ENCODE measurements around the gene CELSR1. TPM values are rescaled to one million over a fixed set of nuclear protein-coding genes. Genes with fewer than 3 reads are reported as not detected.

The CELSR1 gene
- total and polyA plus RNA-seq, 2 of the 13 experiments (the other 11 are each of a cell fraction or from before 2014, with no cell fraction given) = 0.78 to 1.8 TPM

DNA sequence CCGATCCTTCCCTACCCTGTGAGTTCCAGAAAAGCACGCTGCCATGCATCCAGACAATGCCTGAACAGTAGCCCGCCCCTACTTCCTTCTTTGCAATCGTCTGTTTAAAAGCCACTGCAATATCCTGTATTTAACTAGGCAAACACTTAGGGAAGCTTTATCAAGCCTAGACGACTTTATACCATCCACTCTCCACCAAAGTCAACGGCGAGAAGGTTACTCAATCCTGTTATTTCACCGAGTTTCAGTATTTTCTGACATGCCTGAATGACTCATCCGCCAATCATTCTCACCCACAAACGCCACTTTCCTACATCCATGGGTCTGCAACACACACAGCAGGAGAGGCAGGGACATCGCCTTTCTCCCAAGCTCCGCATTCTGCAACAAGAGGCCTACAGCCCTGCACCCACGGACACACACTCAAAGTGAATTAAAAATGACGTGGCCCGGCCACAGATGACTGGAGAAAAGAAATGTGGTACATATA lies 9.3 kb downstream of the CELSR1 start:
- no TSS peak for BruUV-seq (replicated peaks)
- FAIRE-seq (peak; percentile 90), ATAC-seq (peak; percentile 85), DNase-seq (ENCODE audit: low spot score) (peak; percentile 95)
- peak overlapping the region; percentile 36 for H3K4me2 ChIP-seq (ENCODE audit: low read depth, low read length)
- H3K9me3 ChIP-seq (ENCODE audit: low read length) = no peaks in the 10 kb centered on the region
- intact Hi-C loops (cut with micrococcal nuclease; ENCODE audit: unreplicated experiment) = no loop called here
- H3K4me1 ChIP-seq (ENCODE audit: insufficient read depth, low read length) = peaks cover 32% of the 10 kb centered on the region
- CTCF ChIA-PET (ENCODE audit: low intra/inter-chr PET ratio, low total read pairs) = no interaction called here
- H3K27me3 ChIP-seq (ENCODE audit: control insufficient read depth in 1 of 2, insufficient read depth in 2 of 2, low read length in 2 of 2) = peaks cover 4 to 44% of the 10 kb centered on the region in 2 experiments; a peak in 4 of 5 replicates
- H4K20me1 ChIP-seq (ENCODE audit: insufficient read depth, low read length) = no peaks in the 10 kb centered on the region
- no peaks in the 10 kb centered on the region for H3K36me3 ChIP-seq (replicated peaks in 1 of 2; ENCODE audit: control insufficient read depth in 1 of 2, insufficient read depth in 2 of 2, low read length in 2 of 2)
- in situ Hi-C loops (cut with HindIII; ENCODE audit: extremely low pct_ligation_motif_present, low pct_unique_long_range_greater_than_20kb) = loop anchor here (25.0 kb wide), 1 partner anchor 391 kb away; no protein-coding TSS in a partner anchor
- H3K4me3 ChIP-seq (replicated peaks in 1 of 3; ENCODE audit: insufficient read depth in 1 of 3, low read depth in 2 of 3, low read length in 3 of 3) = no peak overlapping the region
- no peak overlapping the region for H3K9ac ChIP-seq (ENCODE audit: insufficient read depth, low read depth, low read length)
- H3K79me2 ChIP-seq (ENCODE audit: insufficient read depth, low read length) = no peaks in the 10 kb centered on the region
- H2AFZ ChIP-seq (ENCODE audit: low read length) = no peak overlapping the region
- no peak overlapping the region for H3K27ac ChIP-seq (ENCODE audit: extremely low read length, insufficient read depth, low read length)
- POLR2A ChIA-PET = interaction anchor here (1.0 to 1.8 kb wide), 3 partner anchors 10 to 150 kb away, joined by 3 to 8 read pairs (median 5); no protein-coding TSS in a partner anchor
- 2% methylated on average over 15 of the region's 15 CpGs for WGBS (ENCODE audit: low lambda C conversion rate)
- TF ChIP-seq, protein P1, sequence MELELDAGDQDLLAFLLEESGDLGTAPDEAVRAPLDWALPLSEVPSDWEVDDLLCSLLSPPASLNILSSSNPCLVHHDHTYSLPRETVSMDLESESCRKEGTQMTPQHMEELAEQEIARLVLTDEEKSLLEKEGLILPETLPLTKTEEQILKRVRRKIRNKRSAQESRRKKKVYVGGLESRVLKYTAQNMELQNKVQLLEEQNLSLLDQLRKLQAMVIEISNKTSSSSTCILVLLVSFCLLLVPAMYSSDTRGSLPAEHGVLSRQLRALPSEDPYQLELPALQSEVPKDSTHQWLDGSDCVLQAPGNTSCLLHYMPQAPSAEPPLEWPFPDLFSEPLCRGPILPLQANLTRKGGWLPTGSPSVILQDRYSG (CRISPR knock-in tag; IDR thresholded peaks at IDR 0.05) = 0 out of 2 replicates have a peak, but pooled peaks have one; percentile 28
- TF ChIP-seq SAP130 (CRISPR knock-in tag; IDR thresholded peaks at IDR 0.05; ENCODE audit: low read depth) (peak; percentile 65), ZNF777 (CRISPR knock-in tag; IDR thresholded peaks at IDR 0.05) (0 out of 2 replicates have a peak, but pooled peaks have one; percentile 42), SP5 (CRISPR knock-in tag; IDR thresholded peaks at IDR 0.05; ENCODE audit: borderline replicate concordance, low read depth) (peak; percentile 71), SETDB1 (CRISPR knock-in tag; IDR thresholded peaks at IDR 0.05; ENCODE audit: borderline replicate concordance) (no peak), JUND (CRISPR knock-in tag; IDR thresholded peaks at IDR 0.05) (peak; percentile 95), BCL6 (CRISPR knock-in tag; IDR thresholded peaks at IDR 0.05) (peak; percentile 81), FOXA3 (CRISPR knock-in tag; IDR thresholded peaks at IDR 0.05) (peak; percentile 92), ZNF12 (CRISPR knock-in tag; IDR thresholded peaks at IDR 0.05) (peak; percentile 47; the same call in 1 of the 2 replicates)
- TF ChIP-seq, protein P2, sequence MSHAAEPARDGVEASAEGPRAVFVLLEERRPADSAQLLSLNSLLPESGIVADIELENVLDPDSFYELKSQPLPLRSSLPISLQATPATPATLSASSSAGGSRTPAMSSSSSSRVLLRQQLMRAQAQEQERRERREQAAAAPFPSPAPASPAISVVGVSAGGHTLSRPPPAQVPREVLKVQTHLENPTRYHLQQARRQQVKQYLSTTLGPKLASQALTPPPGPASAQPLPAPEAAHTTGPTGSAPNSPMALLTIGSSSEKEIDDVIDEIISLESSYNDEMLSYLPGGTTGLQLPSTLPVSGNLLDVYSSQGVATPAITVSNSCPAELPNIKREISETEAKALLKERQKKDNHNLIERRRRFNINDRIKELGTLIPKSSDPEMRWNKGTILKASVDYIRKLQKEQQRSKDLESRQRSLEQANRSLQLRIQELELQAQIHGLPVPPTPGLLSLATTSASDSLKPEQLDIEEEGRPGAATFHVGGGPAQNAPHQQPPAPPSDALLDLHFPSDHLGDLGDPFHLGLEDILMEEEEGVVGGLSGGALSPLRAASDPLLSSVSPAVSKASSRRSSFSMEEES (CRISPR knock-in tag; IDR thresholded peaks at IDR 0.05) = peak; percentile 48; the same call in 1 of the 2 replicates
- TF ChIP-seq, protein P3, sequence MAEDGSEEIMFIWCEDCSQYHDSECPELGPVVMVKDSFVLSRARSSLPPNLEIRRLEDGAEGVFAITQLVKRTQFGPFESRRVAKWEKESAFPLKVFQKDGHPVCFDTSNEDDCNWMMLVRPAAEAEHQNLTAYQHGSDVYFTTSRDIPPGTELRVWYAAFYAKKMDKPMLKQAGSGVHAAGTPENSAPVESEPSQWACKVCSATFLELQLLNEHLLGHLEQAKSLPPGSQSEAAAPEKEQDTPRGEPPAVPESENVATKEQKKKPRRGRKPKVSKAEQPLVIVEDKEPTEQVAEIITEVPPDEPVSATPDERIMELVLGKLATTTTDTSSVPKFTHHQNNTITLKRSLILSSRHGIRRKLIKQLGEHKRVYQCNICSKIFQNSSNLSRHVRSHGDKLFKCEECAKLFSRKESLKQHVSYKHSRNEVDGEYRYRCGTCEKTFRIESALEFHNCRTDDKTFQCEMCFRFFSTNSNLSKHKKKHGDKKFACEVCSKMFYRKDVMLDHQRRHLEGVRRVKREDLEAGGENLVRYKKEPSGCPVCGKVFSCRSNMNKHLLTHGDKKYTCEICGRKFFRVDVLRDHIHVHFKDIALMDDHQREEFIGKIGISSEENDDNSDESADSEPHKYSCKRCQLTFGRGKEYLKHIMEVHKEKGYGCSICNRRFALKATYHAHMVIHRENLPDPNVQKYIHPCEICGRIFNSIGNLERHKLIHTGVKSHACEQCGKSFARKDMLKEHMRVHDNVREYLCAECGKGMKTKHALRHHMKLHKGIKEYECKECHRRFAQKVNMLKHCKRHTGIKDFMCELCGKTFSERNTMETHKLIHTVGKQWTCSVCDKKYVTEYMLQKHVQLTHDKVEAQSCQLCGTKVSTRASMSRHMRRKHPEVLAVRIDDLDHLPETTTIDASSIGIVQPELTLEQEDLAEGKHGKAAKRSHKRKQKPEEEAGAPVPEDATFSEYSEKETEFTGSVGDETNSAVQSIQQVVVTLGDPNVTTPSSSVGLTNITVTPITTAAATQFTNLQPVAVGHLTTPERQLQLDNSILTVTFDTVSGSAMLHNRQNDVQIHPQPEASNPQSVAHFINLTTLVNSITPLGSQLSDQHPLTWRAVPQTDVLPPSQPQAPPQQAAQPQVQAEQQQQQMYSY (CRISPR knock-in tag; IDR thresholded peaks at IDR 0.05) = no peak
- TF ChIP-seq, protein P4, sequence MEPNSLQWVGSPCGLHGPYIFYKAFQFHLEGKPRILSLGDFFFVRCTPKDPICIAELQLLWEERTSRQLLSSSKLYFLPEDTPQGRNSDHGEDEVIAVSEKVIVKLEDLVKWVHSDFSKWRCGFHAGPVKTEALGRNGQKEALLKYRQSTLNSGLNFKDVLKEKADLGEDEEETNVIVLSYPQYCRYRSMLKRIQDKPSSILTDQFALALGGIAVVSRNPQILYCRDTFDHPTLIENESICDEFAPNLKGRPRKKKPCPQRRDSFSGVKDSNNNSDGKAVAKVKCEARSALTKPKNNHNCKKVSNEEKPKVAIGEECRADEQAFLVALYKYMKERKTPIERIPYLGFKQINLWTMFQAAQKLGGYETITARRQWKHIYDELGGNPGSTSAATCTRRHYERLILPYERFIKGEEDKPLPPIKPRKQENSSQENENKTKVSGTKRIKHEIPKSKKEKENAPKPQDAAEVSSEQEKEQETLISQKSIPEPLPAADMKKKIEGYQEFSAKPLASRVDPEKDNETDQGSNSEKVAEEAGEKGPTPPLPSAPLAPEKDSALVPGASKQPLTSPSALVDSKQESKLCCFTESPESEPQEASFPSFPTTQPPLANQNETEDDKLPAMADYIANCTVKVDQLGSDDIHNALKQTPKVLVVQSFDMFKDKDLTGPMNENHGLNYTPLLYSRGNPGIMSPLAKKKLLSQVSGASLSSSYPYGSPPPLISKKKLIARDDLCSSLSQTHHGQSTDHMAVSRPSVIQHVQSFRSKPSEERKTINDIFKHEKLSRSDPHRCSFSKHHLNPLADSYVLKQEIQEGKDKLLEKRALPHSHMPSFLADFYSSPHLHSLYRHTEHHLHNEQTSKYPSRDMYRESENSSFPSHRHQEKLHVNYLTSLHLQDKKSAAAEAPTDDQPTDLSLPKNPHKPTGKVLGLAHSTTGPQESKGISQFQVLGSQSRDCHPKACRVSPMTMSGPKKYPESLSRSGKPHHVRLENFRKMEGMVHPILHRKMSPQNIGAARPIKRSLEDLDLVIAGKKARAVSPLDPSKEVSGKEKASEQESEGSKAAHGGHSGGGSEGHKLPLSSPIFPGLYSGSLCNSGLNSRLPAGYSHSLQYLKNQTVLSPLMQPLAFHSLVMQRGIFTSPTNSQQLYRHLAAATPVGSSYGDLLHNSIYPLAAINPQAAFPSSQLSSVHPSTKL (CRISPR knock-in tag; IDR thresholded peaks at IDR 0.05) = peak; percentile 84
- TF ChIP-seq, protein P5, sequence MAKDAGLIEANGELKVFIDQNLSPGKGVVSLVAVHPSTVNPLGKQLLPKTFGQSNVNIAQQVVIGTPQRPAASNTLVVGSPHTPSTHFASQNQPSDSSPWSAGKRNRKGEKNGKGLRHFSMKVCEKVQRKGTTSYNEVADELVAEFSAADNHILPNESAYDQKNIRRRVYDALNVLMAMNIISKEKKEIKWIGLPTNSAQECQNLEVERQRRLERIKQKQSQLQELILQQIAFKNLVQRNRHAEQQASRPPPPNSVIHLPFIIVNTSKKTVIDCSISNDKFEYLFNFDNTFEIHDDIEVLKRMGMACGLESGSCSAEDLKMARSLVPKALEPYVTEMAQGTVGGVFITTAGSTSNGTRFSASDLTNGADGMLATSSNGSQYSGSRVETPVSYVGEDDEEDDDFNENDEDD (CRISPR knock-in tag; IDR thresholded peaks at IDR 0.05; ENCODE audit: borderline replicate concordance) = peak; percentile 40; the same call in 1 of the 2 replicates
